ENCODE measurements around the gene SIGMAR1. TPM values are rescaled to one million over a fixed set of nuclear protein-coding genes. Genes with fewer than 3 reads are reported as not detected.

The SIGMAR1 gene
- 82.1 and 99.8 TPM in 2 replicates for total RNA-seq (2022)
- Bru-seq, nascent RNA: percentile 84 among the genes with signal in this experiment
- percentile 94 among the genes with signal in this experiment for BruChase-seq, experiment 1, labeled RNA remaining after a 6-hour chase
- percentile 85 among the genes with signal in this experiment for BruChase-seq, experiment 2, labeled RNA remaining after a 2-hour chase
- long read RNA-seq, transcript SIGMAR1-203 (3 exons, 1,743 nt): minor isoform, 5 of 220 reads
- long read RNA-seq, transcript SIGMAR1-201 (4 exons, 1,656 nt): major isoform, 134 of 220 reads
- long read RNA-seq, partial matches to known transcripts: 5 of 220 reads
- long read RNA-seq, other reads (novel, unspliced or antisense): 75 of 220 reads

DNA sequence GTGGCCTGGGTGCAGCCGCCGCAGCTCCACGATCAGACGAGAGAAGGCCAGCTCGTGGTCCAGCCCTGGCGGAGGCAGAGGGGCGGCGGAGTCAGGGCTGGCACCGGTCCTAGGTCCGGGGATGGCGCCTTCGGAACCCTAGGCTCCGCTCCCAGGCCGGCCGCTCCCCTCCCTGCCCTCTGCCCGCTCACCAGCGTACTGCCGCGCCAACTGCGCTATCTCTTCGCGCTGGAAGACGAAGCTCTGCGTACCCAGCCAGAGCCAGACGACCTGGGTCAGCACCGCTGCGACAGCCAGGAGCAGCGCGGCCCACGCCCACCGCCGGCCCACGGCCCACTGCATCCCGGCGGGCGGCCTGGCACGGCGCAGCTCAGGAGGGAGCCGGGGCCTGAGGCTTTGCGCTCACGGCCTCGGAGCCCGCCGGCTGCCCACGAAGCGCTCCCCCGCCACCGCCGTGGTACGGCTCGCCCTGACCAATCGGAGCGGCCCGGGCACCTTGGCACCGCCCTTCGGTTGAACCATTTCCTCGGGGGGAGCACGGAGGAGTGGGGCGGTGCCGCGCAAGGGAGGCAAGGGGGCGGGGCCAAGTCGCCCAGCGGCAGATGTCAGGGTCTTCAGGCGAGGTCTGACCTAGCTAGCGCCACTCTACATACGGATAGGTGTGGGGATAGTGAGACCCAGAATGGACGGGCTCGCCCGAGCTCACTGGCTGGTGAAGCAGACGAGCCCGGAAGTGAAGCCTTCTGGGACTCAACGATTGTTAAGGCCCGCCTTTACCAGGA lies at the start of gene SIGMAR1:
SIGMAR1 (minus strand) TSS at position 432 of the 782 bp plus-strand sequence; CDS start at position 342, 90 bp downstream.
- H3K27ac Mint-ChIP-seq (ENCODE audit: low read depth, unreplicated experiment): peak within 1 kb of the TSS; percentile 97
- intact Hi-C loops (cut with micrococcal nuclease): no loop called here
- H3K4me1 Mint-ChIP-seq (ENCODE audit: insufficient read depth, unreplicated experiment): peaks cover 31% of the 10 kb centered on the region
- ChIA-PET CTCF (interaction anchor here (0.6 to 6.5 kb wide), 11 partner anchors 8 to 1384 kb away, joined by 3 to 113 read pairs (median 4); partner anchors contain the start of genes DCTN3, GALT and RPP25L), POLR2A (interaction anchor here (0.7 to 3.8 kb wide), 16 partner anchors 8 to 967 kb away, joined by 3 to 48 read pairs (median 6); partner anchors contain the start of genes CCL27, DCTN3, GALT and MYORG)
- no peaks in the 10 kb centered on the region for H3K9me3 Mint-ChIP-seq (ENCODE audit: unreplicated experiment)
- H3K4me3 Mint-ChIP-seq (ENCODE audit: unreplicated experiment): peak within 1 kb of the TSS; percentile 92
- peak; percentile 93 for DNase-seq (ENCODE audit: unreplicated experiment)
- no peaks in the 10 kb centered on the region for H3K27me3 Mint-ChIP-seq (ENCODE audit: insufficient read depth, unreplicated experiment)
- TF ChIP-seq, protein P1, sequence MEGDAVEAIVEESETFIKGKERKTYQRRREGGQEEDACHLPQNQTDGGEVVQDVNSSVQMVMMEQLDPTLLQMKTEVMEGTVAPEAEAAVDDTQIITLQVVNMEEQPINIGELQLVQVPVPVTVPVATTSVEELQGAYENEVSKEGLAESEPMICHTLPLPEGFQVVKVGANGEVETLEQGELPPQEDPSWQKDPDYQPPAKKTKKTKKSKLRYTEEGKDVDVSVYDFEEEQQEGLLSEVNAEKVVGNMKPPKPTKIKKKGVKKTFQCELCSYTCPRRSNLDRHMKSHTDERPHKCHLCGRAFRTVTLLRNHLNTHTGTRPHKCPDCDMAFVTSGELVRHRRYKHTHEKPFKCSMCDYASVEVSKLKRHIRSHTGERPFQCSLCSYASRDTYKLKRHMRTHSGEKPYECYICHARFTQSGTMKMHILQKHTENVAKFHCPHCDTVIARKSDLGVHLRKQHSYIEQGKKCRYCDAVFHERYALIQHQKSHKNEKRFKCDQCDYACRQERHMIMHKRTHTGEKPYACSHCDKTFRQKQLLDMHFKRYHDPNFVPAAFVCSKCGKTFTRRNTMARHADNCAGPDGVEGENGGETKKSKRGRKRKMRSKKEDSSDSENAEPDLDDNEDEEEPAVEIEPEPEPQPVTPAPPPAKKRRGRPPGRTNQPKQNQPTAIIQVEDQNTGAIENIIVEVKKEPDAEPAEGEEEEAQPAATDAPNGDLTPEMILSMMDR (IDR thresholded peaks at IDR 0.05; ENCODE audit: unreplicated experiment): no peak
- H3K36me3 Mint-ChIP-seq (ENCODE audit: insufficient read depth, unreplicated experiment): peaks cover 22% of the 10 kb centered on the region
- BruUV-seq (replicated peaks): no TSS peak

- no peaks in the 10 kb centered on the region for H3K27me3 Mint-ChIP-seq (ENCODE audit: insufficient read depth, unreplicated experiment)
- no peaks in the 10 kb centered on the region for H3K4me1 Mint-ChIP-seq (ENCODE audit: insufficient read depth, unreplicated experiment)
- DNase-seq (ENCODE audit: unreplicated experiment): no peak
- H3K36me3 Mint-ChIP-seq (ENCODE audit: insufficient read depth, unreplicated experiment): peaks cover 6% of the 10 kb centered on the region
- H3K9me3 Mint-ChIP-seq (ENCODE audit: unreplicated experiment): no peaks in the 10 kb centered on the region
- no peak overlapping the region for H3K27ac Mint-ChIP-seq (ENCODE audit: low read depth, unreplicated experiment)
- CTCF ChIA-PET: interaction anchor here (0.6 to 1.4 kb wide), 4 partner anchors 14 to 164 kb away, joined by 3 to 5 read pairs (median 4); no protein-coding TSS in a partner anchor
- no peak overlapping the region for H3K4me3 Mint-ChIP-seq (ENCODE audit: unreplicated experiment)
- POLR2A ChIA-PET: no interaction called here
- intact Hi-C loops (cut with micrococcal nuclease): no loop called here
- BruUV-seq (replicated peaks): no TSS peak
- TF ChIP-seq, protein P1 (IDR thresholded peaks at IDR 0.05; ENCODE audit: unreplicated experiment): no peak
Observed at GRCh38 chr9:34686732-34687131, 49.1 kb upstream of the SIGMAR1 start.

- no peaks in the 10 kb centered on the region for H3K27me3 Mint-ChIP-seq (ENCODE audit: insufficient read depth, unreplicated experiment)
- ChIA-PET POLR2A (no interaction called here), CTCF (interaction anchor here (0.6 to 1.4 kb wide), 3 partner anchors 16 to 164 kb away, joined by 3 to 5 read pairs (median 3); no protein-coding TSS in a partner anchor)
- TF ChIP-seq, protein P1 (IDR thresholded peaks at IDR 0.05; ENCODE audit: unreplicated experiment): no peak
- H3K4me1 Mint-ChIP-seq (ENCODE audit: insufficient read depth, unreplicated experiment): no peaks in the 10 kb centered on the region
- H3K36me3 Mint-ChIP-seq (ENCODE audit: insufficient read depth, unreplicated experiment): peaks cover 9% of the 10 kb centered on the region
- intact Hi-C loops (cut with micrococcal nuclease): no loop called here
- H3K27ac Mint-ChIP-seq (ENCODE audit: low read depth, unreplicated experiment): no peak overlapping the region
- no peak for DNase-seq (ENCODE audit: unreplicated experiment)
- no peaks in the 10 kb centered on the region for H3K9me3 Mint-ChIP-seq (ENCODE audit: unreplicated experiment)
- BruUV-seq (replicated peaks): no TSS peak
- H3K4me3 Mint-ChIP-seq (ENCODE audit: unreplicated experiment): no peak overlapping the region
Observed at GRCh38 chr9:34686231-34686630, 48.6 kb upstream of the SIGMAR1 start.

DNA sequence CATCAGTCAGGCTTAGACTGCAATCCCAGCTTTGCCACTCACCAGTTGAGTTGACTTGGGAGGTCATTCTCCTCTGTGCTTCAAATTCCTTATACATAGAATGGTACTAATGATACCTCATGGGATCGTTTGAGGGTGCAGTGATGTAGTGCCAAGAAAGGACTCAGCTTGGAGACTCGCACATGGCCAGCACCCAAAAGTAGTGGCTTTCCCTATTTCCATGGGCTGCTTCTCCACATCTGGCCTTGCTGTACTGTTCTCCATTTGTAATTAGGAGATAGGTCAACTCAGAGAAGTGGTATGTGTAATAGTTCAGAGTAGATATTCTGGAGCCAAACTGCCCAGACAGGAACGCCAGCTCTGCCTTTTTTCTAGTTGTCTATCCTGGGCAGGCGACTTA lies 48.0 kb upstream of the SIGMAR1 start:
- CTCF ChIA-PET: interaction anchor here (0.5 kb wide), 1 partner anchor 50 kb away, joined by 3 read pairs; no protein-coding TSS in a partner anchor
- Mint-ChIP-seq H3K27me3 (ENCODE audit: insufficient read depth, unreplicated experiment) (no peaks in the 10 kb centered on the region), H3K4me1 (ENCODE audit: insufficient read depth, unreplicated experiment) (no peaks in the 10 kb centered on the region), H3K36me3 (ENCODE audit: insufficient read depth, unreplicated experiment) (peaks cover 14% of the 10 kb centered on the region), H3K4me3 (ENCODE audit: unreplicated experiment) (no peak overlapping the region), H3K27ac (ENCODE audit: low read depth, unreplicated experiment) (no peak overlapping the region), H3K9me3 (ENCODE audit: unreplicated experiment) (no peaks in the 10 kb centered on the region)
- POLR2A ChIA-PET: interaction anchor here (0.6 to 1.2 kb wide), 2 partner anchors 9 to 300 kb away, joined by 3 read pairs; no protein-coding TSS in a partner anchor
- no TSS peak for BruUV-seq (replicated peaks)
- TF ChIP-seq, protein P1 (IDR thresholded peaks at IDR 0.05; ENCODE audit: unreplicated experiment): no peak
- no peak for DNase-seq (ENCODE audit: unreplicated experiment)
- intact Hi-C loops (cut with micrococcal nuclease): no loop called here
